HepG2 (cell line): ENCODE results near the gene RPL41. TPM values are rescaled to one million over a fixed set of nuclear protein-coding genes. Genes with fewer than 3 reads are reported as not detected.

Experiments
- GATAD1 ChIP-seq: IDR thresholded peaks from 2 replicates; pipeline ENCODE4 v1.6.1; 2016; ENCODE audit warnings: missing genetic modification reagents, missing compliant biosample characterization
- MXI1 ChIP-seq: IDR thresholded peaks from 3 replicates; pipeline ENCODE4 v1.6.1; 2012; ENCODE audit warnings: low read depth, low read length, inconsistent platforms, borderline replicate concordance
- NFAT5 ChIP-seq: sonication (generic); formaldehyde crosslinking; IDR thresholded peaks from 2 replicates; pipeline ENCODE4 v1.4.0; 2020; ENCODE audit warnings: missing genetic modification reagents
- NFE2L2 ChIP-seq: fragments of 150-350 bp; IDR thresholded peaks from 2 replicates; pipeline ENCODE4 v1.6.1; 2014; ENCODE audit warnings: low read length
- PATZ1 ChIP-seq: sonication (generic); formaldehyde crosslinking; IDR thresholded peaks from 2 replicates; pipeline ENCODE4 v1.4.0; 2020; ENCODE audit warnings: missing genetic modification reagents
- ZNF225 ChIP-seq: sonication (generic); formaldehyde crosslinking; IDR thresholded peaks from 2 replicates; pipeline ENCODE4 v1.4.0; 2020; ENCODE audit warnings: mild to moderate bottlenecking, missing genetic modification reagents
- ZNF318 ChIP-seq: sonication (generic); formaldehyde crosslinking; IDR thresholded peaks from 2 replicates; pipeline ENCODE4 v1.4.0; 2020; ENCODE audit warnings: mild to moderate bottlenecking, missing genetic modification reagents
- ZNF337 ChIP-seq: sonication (generic); formaldehyde crosslinking; IDR thresholded peaks from 2 replicates; pipeline ENCODE4 v1.5.1; 2020; ENCODE audit warnings: missing genetic modification reagents, low read depth, mild to moderate bottlenecking, borderline replicate concordance
- polyA plus RNA-seq, 8 experiments: library from polyadenylated mRNA; depleted of rRNA in 3 of 8; stranded (reverse) in 7 of 8; unstranded in 1 of 8; fragments of >200 nt; fragmentation: Illumina TruSeq in 4 of 8; extraction: Trizol in 4 of 8; gene quantifications; 2 replicates each; pipeline versions ENCODE4 v1.2.1 to v1.2.3, GENCODE V29; 2011 to 2016; ENCODE audit warnings: low read depth in 4 of 8, missing spikeins in 1 of 8, mixed read lengths in 1 of 8; ENCODE audit not compliant: insufficient read depth in 1 of 8
- total RNA-seq, 5 experiments: library from RNA; depleted of rRNA; stranded (reverse); fragments of >200 nt; fragmentation: Illumina TruSeq; extraction: Trizol; gene quantifications; 2 replicates each; pipeline ENCODE4 v1.2.3, GENCODE V29; 2016; ENCODE audit warnings: low read depth in 1 of 5

Gene RPL41
- total and polyA plus RNA-seq, 2 of the 13 experiments (the other 11 are each of a cell fraction or from before 2014, with no cell fraction given), result 4,012 to 7,670 TPM

GRCh38 chr12:56117778-56118687 is 1.6 kb downstream of the RPL41 start, which contains the start of gene ZC3H10 (continued):
- TF ChIP-seq NFAT5 (no peak), GATAD1 (CRISPR knock-in tag) (peak; percentile 96), PATZ1 (CRISPR knock-in tag) (0 out of 2 replicates have a peak, but pooled peaks have one; percentile 18), NFE2L2 (no peak), MXI1 (peak; percentile 100), ZNF337 (CRISPR knock-in tag) (no peak), ZNF318 (CRISPR knock-in tag) (peak; percentile 99), ZNF225 (CRISPR knock-in tag) (no peak)
